ENCODE measurements around the gene PAGR1. TPM values are rescaled to one million over a fixed set of nuclear protein-coding genes. Genes with fewer than 3 reads are reported as not detected.
A peak's percentile ranks its signal among the peaks of the same experiment; 100 is the strongest.

PAGR1 gene
- total and polyA plus RNA-seq, 2 of the 13 experiments (the other 11 are each of a cell fraction or from before 2014, with no cell fraction given), result 9.8 to 66.4 TPM

- TF ChIP-seq, protein P1, sequence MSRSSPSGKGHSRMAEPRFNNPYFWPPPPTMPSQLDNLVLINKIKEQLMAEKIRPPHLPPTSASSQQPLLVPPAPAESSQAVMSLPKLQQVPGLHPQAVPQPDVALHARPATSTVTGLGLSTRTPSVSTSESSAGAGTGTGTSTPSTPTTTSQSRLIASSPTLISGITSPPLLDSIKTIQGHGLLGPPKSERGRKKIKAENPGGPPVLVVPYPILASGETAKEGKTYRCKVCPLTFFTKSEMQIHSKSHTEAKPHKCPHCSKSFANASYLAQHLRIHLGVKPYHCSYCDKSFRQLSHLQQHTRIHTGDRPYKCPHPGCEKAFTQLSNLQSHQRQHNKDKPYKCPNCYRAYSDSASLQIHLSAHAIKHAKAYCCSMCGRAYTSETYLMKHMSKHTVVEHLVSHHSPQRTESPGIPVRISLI (CRISPR knock-in tag; IDR thresholded peaks at IDR 0.05; ENCODE audit: borderline replicate concordance), result peak; percentile 76
- peak; percentile 95 for TF ChIP-seq ZNF879 (CRISPR knock-in tag; IDR thresholded peaks at IDR 0.05)
- TF ChIP-seq, protein P2, sequence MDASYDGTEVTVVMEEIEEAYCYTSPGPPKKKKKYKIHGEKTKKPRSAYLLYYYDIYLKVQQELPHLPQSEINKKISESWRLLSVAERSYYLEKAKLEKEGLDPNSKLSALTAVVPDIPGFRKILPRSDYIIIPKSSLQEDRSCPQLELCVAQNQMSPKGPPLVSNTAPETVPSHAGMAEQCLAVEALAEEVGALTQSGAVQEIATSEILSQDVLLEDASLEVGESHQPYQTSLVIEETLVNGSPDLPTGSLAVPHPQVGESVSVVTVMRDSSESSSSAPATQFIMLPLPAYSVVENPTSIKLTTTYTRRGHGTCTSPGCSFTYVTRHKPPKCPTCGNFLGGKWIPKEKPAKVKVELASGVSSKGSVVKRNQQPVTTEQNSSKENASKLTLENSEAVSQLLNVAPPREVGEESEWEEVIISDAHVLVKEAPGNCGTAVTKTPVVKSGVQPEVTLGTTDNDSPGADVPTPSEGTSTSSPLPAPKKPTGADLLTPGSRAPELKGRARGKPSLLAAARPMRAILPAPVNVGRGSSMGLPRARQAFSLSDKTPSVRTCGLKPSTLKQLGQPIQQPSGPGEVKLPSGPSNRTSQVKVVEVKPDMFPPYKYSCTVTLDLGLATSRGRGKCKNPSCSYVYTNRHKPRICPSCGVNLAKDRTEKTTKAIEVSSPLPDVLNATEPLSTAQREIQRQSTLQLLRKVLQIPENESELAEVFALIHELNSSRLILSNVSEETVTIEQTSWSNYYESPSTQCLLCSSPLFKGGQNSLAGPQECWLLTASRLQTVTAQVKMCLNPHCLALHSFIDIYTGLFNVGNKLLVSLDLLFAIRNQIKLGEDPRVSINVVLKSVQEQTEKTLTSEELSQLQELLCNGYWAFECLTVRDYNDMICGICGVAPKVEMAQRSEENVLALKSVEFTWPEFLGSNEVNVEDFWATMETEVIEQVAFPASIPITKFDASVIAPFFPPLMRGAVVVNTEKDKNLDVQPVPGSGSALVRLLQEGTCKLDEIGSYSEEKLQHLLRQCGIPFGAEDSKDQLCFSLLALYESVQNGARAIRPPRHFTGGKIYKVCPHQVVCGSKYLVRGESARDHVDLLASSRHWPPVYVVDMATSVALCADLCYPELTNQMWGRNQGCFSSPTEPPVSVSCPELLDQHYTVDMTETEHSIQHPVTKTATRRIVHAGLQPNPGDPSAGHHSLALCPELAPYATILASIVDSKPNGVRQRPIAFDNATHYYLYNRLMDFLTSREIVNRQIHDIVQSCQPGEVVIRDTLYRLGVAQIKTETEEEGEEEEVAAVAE (CRISPR knock-in tag; IDR thresholded peaks at IDR 0.05; ENCODE audit: borderline replicate concordance), result peak; percentile 94
- TF ChIP-seq AGO1 (IDR thresholded peaks at IDR 0.05; ENCODE audit: low read depth, low read length, poor library complexity, severe bottlenecking), result peak; percentile 84
- no peak for TF ChIP-seq NFIC (IDR thresholded peaks at IDR 0.05; ENCODE audit: low read length)
- peak; percentile 3; the same call in 1 of the 2 replicates for TF ChIP-seq DPF2 (CRISPR knock-in tag; IDR thresholded peaks at IDR 0.05; ENCODE audit: borderline replicate concordance, low read depth)
- TF ChIP-seq RBM22 (optimal IDR thresholded peaks at IDR 0.05; ENCODE audit: low read length), result peak; percentile 53
- TF ChIP-seq ZBTB40 (IDR thresholded peaks at IDR 0.05), result no peak
- peak; percentile 66; the same call in 1 of the 2 replicates for TF ChIP-seq ZBTB40 (CRISPR knock-in tag; IDR thresholded peaks at IDR 0.05)
- TF ChIP-seq MXD1 (CRISPR knock-in tag; IDR thresholded peaks at IDR 0.05), result peak; percentile 88
These were observed at the start of gene PAGR1 (continued) for GRCh38 chr16:29815793-29816693.

All from HepG2 (cell line).